A673 (cell line): ENCODE measurements around the gene EXOC8. TPM values are rescaled to one million over a fixed set of nuclear protein-coding genes. Genes with fewer than 3 reads are reported as not detected.

Source experiments
- BruUV-seq: library from RNA; stranded (reverse); fragments of 400-500 nt; replicated peaks from 2 replicates; lab custom pipeline; 2021; lab: Mats Ljungman, UMichigan
- CTCF ChIA-PET: fragments of 300-600 bp; sonication (Branson Sonifier 250); formaldehyde crosslinking; loops from one replicate; lab custom pipeline; 2022; ENCODE audit warnings: antibody characterized with exemption; lab: Charles Lee
- POLR2A ChIA-PET: fragments of 300-600 bp; sonication (Branson Sonifier 250); formaldehyde crosslinking; loops from one replicate; lab custom pipeline; 2022; ENCODE audit warnings: antibody characterized with exemption; ENCODE audit not compliant: low non-redundant PET; lab: Charles Lee
- DNase-seq: peaks from one replicate; pipeline ENCODE4 v3.0.0-alpha.2; 2015; ENCODE audit warnings: low spot score
- H3K27ac ChIP-seq: fragments of 200-600 bp; sonication (generic); 2 replicates; pipeline ENCODE4 v1.5.1; 2016; ENCODE audit warnings: mixed run types, low read depth, mild to moderate bottlenecking, mixed read lengths, antibody characterized with exemption, low read length; ENCODE audit not compliant: poor library complexity, severe bottlenecking
- H3K27me3 ChIP-seq: fragments of 200-600 bp; sonication (generic); replicated peaks from 2 replicates; pipeline ENCODE4 v1.6.1; 2017; ENCODE audit warnings: mixed run types, low read depth, mild to moderate bottlenecking, mixed read lengths, antibody characterized with exemption, low read length; ENCODE audit not compliant: insufficient read depth, poor library complexity
- H3K36me3 ChIP-seq: fragments of 200-600 bp; sonication (generic); 2 replicates; pipeline ENCODE4 v1.6.1; 2016; ENCODE audit warnings: mixed run types, mild to moderate bottlenecking, mixed read lengths, antibody characterized with exemption, low read length; ENCODE audit not compliant: insufficient read depth, poor library complexity, severe bottlenecking
- H3K4me1 ChIP-seq: fragments of 200-600 bp; sonication (generic); 2 replicates; pipeline ENCODE4 v1.6.1; 2017; ENCODE audit warnings: mixed run types, mild to moderate bottlenecking, mixed read lengths, antibody characterized with exemption, low read length; ENCODE audit not compliant: insufficient read depth, poor library complexity, severe bottlenecking
- H3K4me3 ChIP-seq: fragments of 200-600 bp; sonication (generic); 2 replicates; pipeline ENCODE4 v1.5.1; 2016; ENCODE audit warnings: low read depth, mixed run types, mild to moderate bottlenecking, mixed read lengths, low read length; ENCODE audit not compliant: poor library complexity, severe bottlenecking
- H3K9me3 ChIP-seq: fragments of 200-600 bp; sonication (generic); 2 replicates; pipeline ENCODE4 v1.6.1; 2016; ENCODE audit warnings: mixed run types, low read depth, mild to moderate bottlenecking, mixed read lengths, antibody characterized with exemption, low read length; ENCODE audit not compliant: poor library complexity, severe bottlenecking
- CTCF ChIP-seq: fragments of 300-800, 200-600 bp; sonication (generic); conservative IDR thresholded peaks from 2 replicates; pipeline ENCODE4 v1.5.1; 2017; ENCODE audit warnings: low read depth, mild to moderate bottlenecking, antibody characterized with exemption, low read length, moderate library complexity, mixed read lengths
- EZH2 ChIP-seq: fragments of 200-600 bp; sonication (generic); IDR thresholded peaks from 2 replicates; pipeline ENCODE4 v1.6.1; 2017; ENCODE audit warnings: borderline replicate concordance, low read depth, mild to moderate bottlenecking, mixed read lengths, antibody characterized with exemption, low read length; ENCODE audit not compliant: poor library complexity, severe bottlenecking
- intact Hi-C: fragments of 100-400 bp; cut with micrococcal nuclease; formaldehyde crosslinking; loops from one replicate; pipeline ENCODE4 v1.10.0; 2022; ENCODE audit not compliant: unreplicated experiment
- total RNA-seq: library from RNA; stranded (reverse); gene quantifications from 2 replicates; pipeline ENCODE4 v1.2.3, GENCODE V29; 2021

EXOC8 gene
- total RNA-seq, 1 experiment from 2014 or later = 13.8 TPM

GRCh38 chr1:231355171-231355570 is 17.5 kb upstream of the EXOC8 start:
- Histone ChIP-seq H3K4me1 (no peaks in the 10 kb centered on the region), H3K27ac (no peak overlapping the region), H3K9me3 (no peaks in the 10 kb centered on the region), H3K36me3 (peaks cover 28% of the 10 kb centered on the region), H3K4me3 (no peak overlapping the region), H3K27me3 (no peaks in the 10 kb centered on the region)
- POLR2A ChIA-PET = interaction anchor here (0.7 kb wide), 1 partner anchor 17 kb away, joined by 3 read pairs; the partner anchor contains the start of gene EXOC8
- no TSS peak for BruUV-seq
- DNase-seq = no peak
- CTCF ChIA-PET = no interaction called here
- TF ChIP-seq CTCF (no peak), EZH2 (no peak)
- intact Hi-C loops = no loop called here

- CTCF ChIA-PET = no interaction called here
- no peak overlapping the region for H3K4me3 ChIP-seq
- no peak for DNase-seq
- intact Hi-C loops = no loop called here
- BruUV-seq = no TSS peak
- H3K9me3 ChIP-seq = no peaks in the 10 kb centered on the region
- H3K27ac ChIP-seq = no peak overlapping the region
- peaks cover 28% of the 10 kb centered on the region for H3K36me3 ChIP-seq
- POLR2A ChIA-PET = interaction anchor here (0.7 kb wide), 1 partner anchor 17 kb away, joined by 3 read pairs; the partner anchor contains the start of gene EXOC8
- H3K4me1 ChIP-seq = no peaks in the 10 kb centered on the region
- H3K27me3 ChIP-seq = no peaks in the 10 kb centered on the region
- TF ChIP-seq CTCF (no peak), EZH2 (no peak)
Observed at GRCh38 chr1:231354330-231355020, 16.8 kb upstream of the EXOC8 start.

- Histone ChIP-seq H3K36me3 (peaks cover 36% of the 10 kb centered on the region), H3K27ac (no peak overlapping the region), H3K4me3 (no peak overlapping the region), H3K9me3 (no peaks in the 10 kb centered on the region), H3K4me1 (no peaks in the 10 kb centered on the region), H3K27me3 (no peaks in the 10 kb centered on the region)
- intact Hi-C loops = no loop called here
- DNase-seq = no peak
- CTCF ChIA-PET = no interaction called here
- TF ChIP-seq EZH2 (no peak), CTCF (no peak)
- POLR2A ChIA-PET = no interaction called here
- no TSS peak for BruUV-seq
Observed at GRCh38 chr1:231353086-231353485, 15.4 kb upstream of the EXOC8 start.
